Measurements from ENCODE around the gene LDAH. TPM values are rescaled to one million over a fixed set of nuclear protein-coding genes. Genes with fewer than 3 reads are reported as not detected.
"Not testable (repeated sequence)": the region's sequence is repeated elsewhere in the genome, so short reads cannot be mapped to it uniquely, and the experiment has no call there.

The LDAH gene
- total RNA-seq, 4 donors from 2014 or later, result 8.2 to 14.1 (median 10.9) TPM

DNA sequence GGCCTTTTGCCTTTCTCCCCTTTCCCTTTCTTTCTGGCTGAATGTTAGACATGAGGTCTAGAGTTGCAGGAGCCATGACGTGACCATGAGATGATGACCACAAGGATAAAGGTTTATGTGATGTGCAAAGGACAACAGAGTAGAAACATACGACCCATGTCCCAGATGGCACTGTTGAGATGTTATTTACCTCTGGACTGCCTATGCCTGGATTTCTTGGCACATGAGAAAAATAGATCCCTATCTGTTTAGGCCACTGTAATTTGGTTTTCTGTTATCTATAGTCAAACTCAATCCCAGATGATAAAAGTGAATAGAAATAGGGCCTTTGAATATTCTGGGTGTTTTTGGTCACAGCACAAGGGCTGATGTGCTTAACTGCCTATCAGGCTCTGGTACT, 97.1 kb downstream of the LDAH start:
- TF ChIP-seq, protein P1, sequence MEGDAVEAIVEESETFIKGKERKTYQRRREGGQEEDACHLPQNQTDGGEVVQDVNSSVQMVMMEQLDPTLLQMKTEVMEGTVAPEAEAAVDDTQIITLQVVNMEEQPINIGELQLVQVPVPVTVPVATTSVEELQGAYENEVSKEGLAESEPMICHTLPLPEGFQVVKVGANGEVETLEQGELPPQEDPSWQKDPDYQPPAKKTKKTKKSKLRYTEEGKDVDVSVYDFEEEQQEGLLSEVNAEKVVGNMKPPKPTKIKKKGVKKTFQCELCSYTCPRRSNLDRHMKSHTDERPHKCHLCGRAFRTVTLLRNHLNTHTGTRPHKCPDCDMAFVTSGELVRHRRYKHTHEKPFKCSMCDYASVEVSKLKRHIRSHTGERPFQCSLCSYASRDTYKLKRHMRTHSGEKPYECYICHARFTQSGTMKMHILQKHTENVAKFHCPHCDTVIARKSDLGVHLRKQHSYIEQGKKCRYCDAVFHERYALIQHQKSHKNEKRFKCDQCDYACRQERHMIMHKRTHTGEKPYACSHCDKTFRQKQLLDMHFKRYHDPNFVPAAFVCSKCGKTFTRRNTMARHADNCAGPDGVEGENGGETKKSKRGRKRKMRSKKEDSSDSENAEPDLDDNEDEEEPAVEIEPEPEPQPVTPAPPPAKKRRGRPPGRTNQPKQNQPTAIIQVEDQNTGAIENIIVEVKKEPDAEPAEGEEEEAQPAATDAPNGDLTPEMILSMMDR (IDR thresholded peaks at IDR 0.05), result no peak
- no peak for ATAC-seq (ENCODE audit: low FRiP score)
- DNase-seq (ENCODE audit: low spot score), result no peak

DNA sequence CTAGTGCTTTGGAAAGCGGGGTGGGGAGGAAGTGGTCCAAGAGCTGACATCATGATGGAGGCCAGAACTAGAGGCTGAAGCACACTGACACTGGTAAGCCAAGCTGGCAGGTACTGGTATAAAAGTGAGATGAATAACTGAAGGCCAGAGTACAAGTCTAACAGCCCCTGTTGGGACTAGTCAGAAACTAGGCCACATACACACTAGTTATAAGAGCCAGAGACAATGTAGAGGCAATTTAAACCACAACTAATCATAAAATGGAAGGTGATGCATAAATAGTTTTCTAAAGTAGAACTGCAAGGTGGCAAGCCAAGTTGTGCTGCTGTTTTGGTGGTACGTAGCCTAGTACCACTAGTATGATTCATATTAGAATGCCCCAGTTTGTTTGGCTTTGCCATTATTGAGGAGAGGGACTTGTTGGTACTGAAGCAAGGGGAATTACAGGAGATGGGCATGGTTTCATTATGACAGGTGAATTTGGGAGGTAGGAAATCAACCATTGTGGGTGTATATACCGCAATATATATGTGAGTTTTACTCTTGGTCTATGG, 98.3 kb downstream of the LDAH start:
- TF ChIP-seq, protein P1 (IDR thresholded peaks at IDR 0.05), result no peak
- DNase-seq (ENCODE audit: low spot score) (no peak), ATAC-seq (ENCODE audit: low FRiP score) (no peak)

DNA sequence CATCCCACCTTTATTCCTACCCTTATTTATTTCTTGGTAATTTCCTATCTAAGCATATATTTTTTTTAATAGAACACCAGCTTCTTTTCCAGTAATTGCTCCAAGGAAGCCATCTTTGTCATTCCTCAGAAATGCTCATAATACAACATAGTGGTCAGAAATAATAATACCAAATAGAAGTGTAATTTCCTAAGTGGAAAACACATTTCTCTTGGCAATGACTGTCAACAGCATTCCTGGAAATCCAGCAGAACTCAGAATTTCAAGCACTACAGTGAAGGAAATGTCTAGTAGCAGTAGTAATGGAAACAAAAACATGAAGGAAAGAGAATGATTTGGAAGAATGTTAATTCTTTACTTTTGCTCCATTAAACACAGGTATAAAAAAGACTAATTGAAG, 99.4 kb downstream of the LDAH start:
- ATAC-seq (ENCODE audit: low FRiP score) (no peak), DNase-seq (ENCODE audit: low spot score) (no peak)
- TF ChIP-seq, protein P1 (IDR thresholded peaks at IDR 0.05), result no peak

DNA sequence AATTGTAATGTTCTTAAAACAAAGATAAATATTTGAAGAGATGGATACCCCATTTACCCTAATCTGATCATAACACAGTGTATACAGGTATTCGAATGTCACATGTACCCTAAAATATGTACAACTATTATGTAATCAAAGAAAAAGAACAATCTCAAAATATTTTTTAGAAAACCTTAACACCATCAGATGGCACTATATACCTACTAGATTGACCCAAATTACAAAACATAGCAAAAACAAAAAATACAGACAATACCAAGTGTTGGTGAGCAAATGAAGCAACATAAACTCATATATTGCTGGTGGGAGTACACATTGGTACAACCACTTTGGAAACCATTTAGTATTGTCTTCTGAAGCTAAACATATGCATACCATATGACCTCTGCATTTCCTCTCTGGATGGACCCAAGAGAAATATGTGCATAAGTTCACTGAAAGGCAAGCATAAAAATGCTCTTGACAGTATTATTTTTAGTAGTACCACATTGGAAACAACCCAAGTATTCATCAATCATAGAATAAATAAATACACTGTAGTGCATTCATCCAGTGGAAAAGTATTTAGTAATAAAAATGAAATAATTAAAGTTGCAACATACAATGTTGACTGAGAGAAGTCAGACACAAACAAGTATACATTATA, 100.2 kb downstream of the LDAH start:
- TF ChIP-seq, protein P1 (IDR thresholded peaks at IDR 0.05), result no peak
- ATAC-seq (ENCODE audit: low FRiP score), result no peak
- DNase-seq (ENCODE audit: low spot score), result no peak

DNA sequence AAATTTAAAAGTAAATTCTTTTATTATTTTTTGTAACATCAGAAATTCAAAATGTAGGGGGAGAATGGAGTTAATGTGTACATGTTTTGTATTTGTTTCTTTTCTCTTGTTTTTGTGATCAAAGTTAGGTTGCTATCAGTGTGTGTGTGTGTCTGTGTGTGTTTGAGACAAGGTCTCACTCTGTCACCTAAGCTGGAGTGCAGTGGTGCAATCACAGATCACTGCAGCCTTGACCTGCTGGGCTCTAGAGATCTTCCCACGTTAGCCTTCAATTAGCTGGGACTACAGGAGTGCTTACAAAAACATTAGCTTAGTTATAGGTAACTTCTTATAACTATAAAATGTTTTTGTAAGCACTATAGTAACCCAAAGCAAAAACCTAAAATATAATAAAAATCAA, 105.3 kb downstream of the LDAH start:
- ATAC-seq (ENCODE audit: low FRiP score) (no peak), DNase-seq (ENCODE audit: low spot score) (no peak)
- TF ChIP-seq, protein P1 (IDR thresholded peaks at IDR 0.05), result no peak

DNA sequence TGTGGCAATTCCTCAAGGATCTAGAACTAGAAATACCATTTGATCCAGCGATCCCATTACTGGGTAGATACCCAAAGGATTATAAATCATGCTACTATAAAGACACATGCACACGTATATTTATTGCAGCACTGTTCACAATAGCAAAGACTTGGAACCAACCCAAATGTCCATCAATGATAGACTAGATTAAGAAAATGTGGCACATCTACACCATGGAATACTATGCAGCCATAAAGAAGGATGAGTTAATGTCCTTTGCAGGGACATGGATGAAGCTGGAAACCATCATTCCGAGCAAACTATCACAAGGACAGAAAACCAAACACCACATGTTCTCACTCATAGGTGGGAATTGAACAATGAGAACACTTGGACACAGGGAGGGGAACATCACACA, 106.7 kb downstream of the LDAH start:
- ATAC-seq (ENCODE audit: low FRiP score); DNase-seq (ENCODE audit: low spot score): not testable (repeated sequence)

DNA sequence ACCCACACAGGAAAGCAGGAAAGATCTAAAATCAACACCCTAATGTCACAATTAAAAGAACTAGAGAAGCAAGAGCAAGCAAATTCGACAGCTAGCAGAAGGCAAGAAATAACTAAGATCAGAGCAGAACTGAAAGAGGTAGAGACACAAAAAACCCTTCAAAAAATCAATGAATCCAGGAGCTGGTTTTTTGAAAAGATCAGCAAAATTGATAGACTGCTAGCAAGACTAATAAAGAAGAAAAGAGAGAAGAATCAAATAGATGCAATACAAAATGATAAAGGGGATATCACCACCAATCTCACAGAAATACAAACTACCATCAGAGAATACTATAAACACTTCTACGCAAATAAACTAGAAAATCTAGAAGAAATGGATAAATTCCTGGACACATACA, 108.5 kb downstream of the LDAH start:
- not testable (repeated sequence) for ATAC-seq (ENCODE audit: low FRiP score)

DNA sequence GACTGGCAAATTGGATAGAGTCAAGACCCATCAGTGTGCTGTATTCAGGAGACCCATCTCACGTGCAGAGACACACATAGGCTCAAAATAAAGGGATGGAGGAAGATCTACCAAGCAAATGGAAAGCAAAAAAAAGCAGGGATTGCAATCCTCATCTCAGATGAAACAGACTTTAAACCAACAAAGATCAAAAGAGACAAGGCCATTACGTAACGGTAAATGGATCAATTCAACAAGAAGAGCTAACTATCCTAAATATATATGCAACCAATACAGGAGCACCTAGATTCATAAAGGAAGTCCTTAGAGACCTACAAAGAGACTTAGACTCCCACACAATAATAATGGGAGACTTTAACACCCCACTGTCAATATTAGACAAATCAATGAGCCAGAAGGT, 109.3 kb downstream of the LDAH start:
- not testable (repeated sequence) for ATAC-seq (ENCODE audit: low FRiP score); DNase-seq (ENCODE audit: low spot score)

More for the DNA sequence above, 108.5 kb downstream of the LDAH start:
- not testable (repeated sequence) for DNase-seq (ENCODE audit: low spot score)

DNA sequence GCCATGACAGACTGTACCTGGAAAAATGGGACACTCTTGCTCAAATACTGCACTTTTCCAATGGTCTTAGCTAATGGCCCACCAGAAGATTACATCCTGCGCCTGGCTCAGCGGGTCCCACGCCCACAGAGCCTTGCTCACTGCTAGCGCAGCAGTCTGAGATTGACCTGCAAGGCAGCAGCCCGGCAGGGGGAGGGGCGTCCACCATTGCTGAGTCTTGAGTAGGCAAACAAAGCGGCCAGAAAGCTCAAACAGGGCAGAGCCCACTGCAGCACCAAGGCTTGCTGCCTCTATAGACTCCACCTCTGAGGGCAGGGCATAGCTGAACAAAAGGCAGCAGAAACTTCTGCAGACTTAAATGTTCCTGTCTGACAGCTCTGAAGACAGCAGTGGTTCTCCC, 111.3 kb downstream of the LDAH start:
- ATAC-seq (ENCODE audit: low FRiP score); DNase-seq (ENCODE audit: low spot score): not testable (repeated sequence)
